Stimulated activated CD4-positive, alpha-beta T cell treated with anti-CD3 and anti-CD28 coated beads, Interleukin-4, amount 100 ng/mL, for 24 hours (primary cell): Measurements from ENCODE around the gene EPHB1.

Source experiments
- DNase-seq: peaks from one replicate; pipeline ENCODE4 v3.0.0-alpha.2; 2020

EPHB1 gene

DNA sequence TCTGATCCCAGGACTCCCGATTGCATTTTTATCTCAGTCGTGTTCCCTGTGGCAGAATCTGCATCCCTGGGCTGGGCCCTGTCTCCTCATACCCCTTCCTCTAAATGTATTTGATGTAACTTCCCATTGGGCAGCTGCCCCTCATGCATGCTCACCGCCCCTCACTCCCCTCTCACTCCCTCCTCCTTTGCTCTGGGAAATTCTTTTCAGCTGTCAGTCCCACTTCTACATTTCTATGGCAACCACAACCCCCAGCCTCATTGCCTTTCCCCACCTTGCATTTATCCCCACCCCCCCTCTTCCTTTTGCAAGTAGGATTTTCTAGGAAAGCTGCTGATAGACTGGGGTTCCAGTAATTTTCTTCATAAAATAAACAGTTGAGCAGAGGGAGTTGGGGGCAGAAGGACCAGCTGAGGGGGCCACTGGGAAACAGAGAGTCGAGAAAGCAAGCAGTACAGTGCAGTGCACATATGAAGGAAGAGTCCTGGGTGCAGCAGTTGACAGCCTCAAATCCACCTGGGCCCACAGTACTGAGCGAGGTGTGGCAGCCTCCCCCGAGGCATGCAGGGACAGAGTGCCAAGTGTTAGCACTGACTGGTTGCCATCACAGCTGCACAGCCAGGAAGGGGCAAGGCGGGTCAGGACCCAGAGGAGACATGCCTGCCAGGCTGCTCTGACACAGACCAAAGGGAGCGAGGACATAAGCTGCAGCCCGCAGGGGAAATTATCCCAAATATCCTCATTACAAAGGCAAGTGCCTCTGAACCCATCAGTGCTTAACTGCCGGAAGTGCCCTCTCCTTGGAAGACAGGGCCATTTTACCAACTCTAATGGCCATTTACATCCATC, 476.3 kb downstream of the EPHB1 start:
- DNase-seq: no peak

DNA sequence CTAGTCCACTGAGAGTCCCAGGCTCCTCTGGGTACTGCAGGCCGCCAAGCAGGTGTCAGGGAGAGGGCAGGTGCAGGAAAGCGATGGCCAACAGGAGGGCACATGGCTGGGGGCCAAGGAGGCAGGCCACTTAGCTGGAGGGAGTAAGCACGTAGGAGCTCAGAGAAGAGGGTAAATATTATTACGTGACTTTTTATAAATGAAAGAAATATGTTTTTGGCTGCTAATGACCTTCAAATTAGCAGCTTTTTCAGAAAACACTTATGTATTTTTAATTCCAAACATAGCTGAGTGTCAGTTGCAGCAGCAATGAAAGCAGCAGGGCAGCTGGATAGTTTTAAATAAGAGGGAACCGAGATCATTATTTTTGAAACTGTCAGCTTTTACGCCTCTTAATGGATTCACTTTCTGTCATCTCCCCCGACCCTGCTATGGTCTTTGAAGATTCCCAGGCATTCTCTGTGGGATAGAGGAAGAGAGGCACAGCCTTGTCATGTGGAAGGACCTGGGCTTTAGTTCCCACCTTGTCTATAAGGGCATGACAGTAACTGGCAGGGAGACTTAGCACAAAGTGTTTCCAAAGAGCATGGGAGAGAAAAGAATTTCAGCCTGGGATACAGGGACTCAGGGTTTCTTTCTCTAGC, 477.1 kb downstream of the EPHB1 start:
- DNase-seq: no peak

GRCh38 chr3:135292162-135292561, 497.1 kb downstream of the EPHB1 start:
- no peak for DNase-seq

DNA sequence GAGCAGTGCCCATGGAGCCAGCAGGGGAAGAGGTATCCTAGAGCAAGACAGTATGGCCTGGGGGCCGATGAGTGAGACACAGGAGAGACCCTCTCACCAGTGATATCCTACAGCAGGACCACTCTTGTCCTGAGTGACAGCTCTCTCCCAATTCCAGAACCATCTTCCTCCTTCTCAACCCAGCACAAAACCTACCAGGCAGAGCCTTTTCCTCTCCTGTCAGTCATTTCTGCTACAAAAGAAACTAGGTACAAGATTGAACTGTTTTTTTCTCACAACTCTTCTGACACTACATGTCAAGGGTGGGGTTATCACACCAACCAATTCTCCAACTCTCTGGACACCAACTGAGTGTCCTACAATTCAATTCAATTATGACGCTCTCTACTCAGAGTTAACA, 506.6 kb downstream of the EPHB1 start:
- DNase-seq: no peak

DNA sequence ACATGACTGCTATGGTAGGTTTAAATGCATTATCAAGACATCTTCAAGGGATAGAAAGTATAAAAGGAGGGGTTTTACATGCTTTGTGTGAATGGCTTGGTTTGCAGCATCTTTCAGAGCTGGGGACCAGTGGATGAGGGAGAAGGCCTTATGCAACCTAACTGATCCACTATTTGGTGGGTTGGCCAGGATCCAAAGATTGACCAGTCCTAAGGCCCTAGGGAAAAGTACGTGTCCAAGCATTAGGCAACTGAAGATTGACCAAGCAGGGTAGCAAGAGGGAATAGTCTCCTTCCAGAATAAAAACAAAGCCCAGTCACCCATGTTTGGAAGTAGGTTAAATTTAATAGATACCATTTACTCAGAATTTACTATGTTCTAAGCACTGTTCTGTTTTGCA, 509.3 kb downstream of the EPHB1 start:
- no peak for DNase-seq
